ENCODE measurements around the gene ZNF775. TPM values are rescaled to one million over a fixed set of nuclear protein-coding genes. Genes with fewer than 3 reads are reported as not detected.

ZNF775 gene
- total RNA-seq, 2 donors from 2014 or later = 4.2 to 11.5 TPM

DNA sequence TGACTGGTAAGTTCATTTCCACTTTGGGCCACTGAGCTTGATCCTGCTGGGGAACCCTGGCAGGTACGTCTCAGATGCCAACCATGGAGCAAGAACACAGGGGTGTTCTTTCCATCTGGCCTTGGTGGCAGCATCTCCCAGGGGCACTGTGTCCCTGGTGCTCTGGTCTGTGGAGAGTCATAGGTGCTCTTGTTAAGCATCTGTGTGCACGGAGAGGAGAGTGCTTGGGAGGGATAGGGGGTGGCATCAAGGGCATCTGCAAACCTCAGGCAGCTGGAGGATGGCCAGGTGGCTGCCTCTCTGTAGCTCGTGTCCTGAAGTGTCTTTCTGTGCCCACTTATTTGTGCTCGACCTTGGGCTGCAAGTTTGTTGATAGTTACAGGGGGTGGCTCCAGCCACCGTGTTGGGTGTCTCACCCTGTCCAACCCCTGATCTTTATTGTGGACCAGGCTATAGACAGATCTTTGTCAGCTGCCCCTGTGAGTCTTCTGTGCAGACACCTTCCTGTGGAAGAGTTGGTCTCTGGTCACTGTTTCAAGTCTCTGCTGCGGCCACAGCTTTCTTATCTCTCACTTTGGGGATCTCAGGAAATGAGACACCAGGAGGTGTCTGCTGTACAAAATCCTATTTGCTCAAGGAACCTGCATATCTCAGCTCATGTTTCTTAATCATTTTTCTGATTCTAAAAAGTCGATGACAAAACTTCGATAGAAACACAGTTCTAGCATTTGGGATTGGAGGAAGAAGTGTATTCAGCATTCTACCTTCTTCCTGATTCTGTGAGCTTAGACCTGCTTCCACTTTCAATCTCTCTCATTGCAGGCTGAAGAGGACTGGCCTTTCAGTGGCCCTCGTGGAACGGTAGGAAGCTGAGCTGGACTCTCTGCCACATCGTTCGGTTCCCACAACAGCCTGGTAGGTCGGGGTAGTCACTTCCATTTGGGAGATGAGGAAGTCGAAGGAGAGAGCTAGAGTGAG lies 54.1 kb downstream of the ZNF775 start:
- Histone ChIP-seq H3K27me3 (replicated peaks; ENCODE audit: insufficient read depth) (no peaks in the 10 kb centered on the region), H3K27ac (no peak overlapping the region), H3K9me3 (no peaks in the 10 kb centered on the region), H3K4me1 (ENCODE audit: control insufficient read depth in 1 of 2, low read depth in 2 of 2) (no peaks in the 10 kb centered on the region), H3K36me3 (no peaks in the 10 kb centered on the region), H3K4me3 (no peak overlapping the region)
- TF ChIP-seq, protein P1, sequence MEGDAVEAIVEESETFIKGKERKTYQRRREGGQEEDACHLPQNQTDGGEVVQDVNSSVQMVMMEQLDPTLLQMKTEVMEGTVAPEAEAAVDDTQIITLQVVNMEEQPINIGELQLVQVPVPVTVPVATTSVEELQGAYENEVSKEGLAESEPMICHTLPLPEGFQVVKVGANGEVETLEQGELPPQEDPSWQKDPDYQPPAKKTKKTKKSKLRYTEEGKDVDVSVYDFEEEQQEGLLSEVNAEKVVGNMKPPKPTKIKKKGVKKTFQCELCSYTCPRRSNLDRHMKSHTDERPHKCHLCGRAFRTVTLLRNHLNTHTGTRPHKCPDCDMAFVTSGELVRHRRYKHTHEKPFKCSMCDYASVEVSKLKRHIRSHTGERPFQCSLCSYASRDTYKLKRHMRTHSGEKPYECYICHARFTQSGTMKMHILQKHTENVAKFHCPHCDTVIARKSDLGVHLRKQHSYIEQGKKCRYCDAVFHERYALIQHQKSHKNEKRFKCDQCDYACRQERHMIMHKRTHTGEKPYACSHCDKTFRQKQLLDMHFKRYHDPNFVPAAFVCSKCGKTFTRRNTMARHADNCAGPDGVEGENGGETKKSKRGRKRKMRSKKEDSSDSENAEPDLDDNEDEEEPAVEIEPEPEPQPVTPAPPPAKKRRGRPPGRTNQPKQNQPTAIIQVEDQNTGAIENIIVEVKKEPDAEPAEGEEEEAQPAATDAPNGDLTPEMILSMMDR (IDR thresholded peaks at IDR 0.05) = no peak
- DNase-seq (ENCODE audit: low spot score) (no peak), ATAC-seq (ENCODE audit: insufficient number of reproducible peaks, low FRiP score, low read depth) (no peak)

DNA sequence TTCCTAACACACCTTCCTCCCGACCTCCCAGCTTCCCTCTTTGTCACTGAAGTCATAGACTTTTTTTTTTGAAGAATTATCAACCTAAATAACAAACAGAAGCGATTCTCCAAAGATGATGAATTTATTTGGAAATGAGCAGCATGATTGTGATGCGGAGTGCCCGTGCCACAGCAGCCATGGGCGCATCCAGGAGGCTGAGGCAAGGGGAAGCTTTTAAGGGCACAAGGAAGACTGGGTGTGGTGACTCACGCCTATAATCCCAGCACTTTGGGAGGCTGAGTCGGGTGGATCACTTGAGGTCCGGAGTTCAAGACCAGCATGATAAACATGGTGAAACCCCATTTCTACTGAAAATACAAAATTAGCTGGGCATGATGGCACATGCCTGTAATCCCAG lies 55.1 kb downstream of the ZNF775 start:
- H3K4me1 ChIP-seq (ENCODE audit: control insufficient read depth in 1 of 2, low read depth in 2 of 2) = no peaks in the 10 kb centered on the region
- no peaks in the 10 kb centered on the region for H3K9me3 ChIP-seq
- no peak overlapping the region for H3K27ac ChIP-seq
- H3K36me3 ChIP-seq = no peaks in the 10 kb centered on the region
- TF ChIP-seq, protein P1 (IDR thresholded peaks at IDR 0.05) = no peak
- H3K27me3 ChIP-seq (replicated peaks; ENCODE audit: insufficient read depth) = no peaks in the 10 kb centered on the region
- ATAC-seq (ENCODE audit: insufficient number of reproducible peaks, low FRiP score, low read depth) = no peak
- no peak for DNase-seq (ENCODE audit: low spot score)
- no peak overlapping the region for H3K4me3 ChIP-seq

DNA sequence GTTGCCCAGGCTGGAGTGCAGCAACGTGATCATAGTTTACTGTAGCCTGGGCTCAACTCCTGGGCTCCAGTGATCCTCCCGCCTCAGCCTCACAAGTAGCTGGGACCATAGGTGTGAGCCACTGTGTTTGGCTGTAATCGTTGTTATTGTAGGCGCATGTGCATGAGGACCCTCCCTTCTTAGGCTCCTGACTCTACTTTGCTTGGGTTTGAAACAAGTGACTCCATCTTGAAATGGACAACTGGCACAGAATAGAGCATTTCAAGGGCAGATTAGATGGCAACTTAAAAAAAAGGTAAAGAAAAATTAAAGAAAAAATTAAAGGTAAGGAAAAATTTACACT lies 55.9 kb downstream of the ZNF775 start:
- Histone ChIP-seq H3K4me1 (ENCODE audit: control insufficient read depth in 1 of 2, low read depth in 2 of 2) (no peaks in the 10 kb centered on the region), H3K27me3 (replicated peaks; ENCODE audit: insufficient read depth) (no peaks in the 10 kb centered on the region), H3K9me3 (no peaks in the 10 kb centered on the region), H3K27ac (no peak overlapping the region), H3K4me3 (no peak overlapping the region), H3K36me3 (no peaks in the 10 kb centered on the region)
- TF ChIP-seq, protein P1 (IDR thresholded peaks at IDR 0.05) = no peak
- no peak for DNase-seq (ENCODE audit: low spot score)
- no peak for ATAC-seq (ENCODE audit: insufficient number of reproducible peaks, low FRiP score, low read depth)

DNA sequence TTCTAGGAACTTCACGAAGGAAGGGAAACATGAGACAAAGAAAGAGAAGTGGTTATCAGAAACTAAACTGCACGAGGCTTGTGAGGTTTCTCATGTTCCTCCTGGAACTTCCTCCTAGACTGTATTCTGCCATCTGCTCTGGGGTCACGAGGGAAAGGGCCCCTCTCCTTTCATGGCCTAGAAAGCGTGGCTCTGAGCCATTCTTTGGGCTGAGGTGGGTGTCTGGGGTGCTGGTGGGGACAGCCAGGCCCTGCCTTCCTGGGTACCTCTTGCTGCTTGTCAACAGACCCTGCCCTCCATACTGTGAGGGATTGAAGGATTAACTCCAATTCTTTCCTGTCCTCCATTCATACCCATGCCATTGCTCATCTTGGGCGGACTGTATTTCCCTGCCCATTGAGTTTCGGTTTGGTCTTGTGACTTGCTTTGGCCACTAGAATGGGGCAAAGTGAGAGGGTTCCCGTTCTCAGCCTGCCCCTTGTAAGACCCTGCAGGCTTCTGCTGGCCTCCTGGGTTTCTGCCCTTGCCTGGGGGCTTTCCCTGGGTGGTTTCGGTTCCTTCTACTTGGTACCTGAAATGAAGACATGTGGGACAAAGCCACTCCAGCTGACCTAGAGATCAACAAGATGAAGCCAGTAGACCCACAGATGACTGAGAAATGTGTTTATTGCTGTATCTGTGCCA lies 56.4 kb downstream of the ZNF775 start:
- Histone ChIP-seq H3K4me1 (ENCODE audit: control insufficient read depth in 1 of 2, low read depth in 2 of 2) (no peaks in the 10 kb centered on the region), H3K4me3 (no peak overlapping the region), H3K27ac (no peak overlapping the region), H3K27me3 (replicated peaks; ENCODE audit: insufficient read depth) (no peaks in the 10 kb centered on the region), H3K9me3 (no peaks in the 10 kb centered on the region), H3K36me3 (no peaks in the 10 kb centered on the region)
- TF ChIP-seq, protein P1 (IDR thresholded peaks at IDR 0.05) = no peak
- ATAC-seq (ENCODE audit: insufficient number of reproducible peaks, low FRiP score, low read depth) (no peak), DNase-seq (ENCODE audit: low spot score) (no peak)

DNA sequence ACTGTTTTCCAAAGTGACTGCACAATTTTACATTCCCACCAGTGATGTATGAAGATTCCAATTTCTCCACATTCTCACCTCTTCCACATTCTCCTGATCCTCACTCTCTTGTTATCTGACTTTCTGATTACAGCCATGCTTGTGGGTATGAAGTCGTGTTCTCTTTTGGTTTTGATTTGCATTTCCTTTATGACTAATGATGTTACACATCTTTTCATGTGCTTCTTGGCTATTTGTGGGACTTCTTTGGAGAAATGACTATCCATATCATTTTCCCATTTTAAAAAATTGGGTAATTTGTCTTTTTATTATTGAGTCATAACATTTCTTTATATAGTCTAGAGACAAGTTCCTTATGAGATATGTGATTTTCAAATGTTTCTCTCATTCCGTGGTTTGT lies 60.8 kb downstream of the ZNF775 start:
- Histone ChIP-seq H3K36me3 (no peaks in the 10 kb centered on the region), H3K4me1 (ENCODE audit: control insufficient read depth in 1 of 2, low read depth in 2 of 2) (no peaks in the 10 kb centered on the region), H3K27ac (no peak overlapping the region), H3K4me3 (no peak overlapping the region), H3K9me3 (peaks cover 8% of the 10 kb centered on the region), H3K27me3 (replicated peaks; ENCODE audit: insufficient read depth) (no peaks in the 10 kb centered on the region)
- TF ChIP-seq, protein P1 (IDR thresholded peaks at IDR 0.05) = no peak
- ATAC-seq (ENCODE audit: insufficient number of reproducible peaks, low FRiP score, low read depth) = no peak
- no peak for DNase-seq (ENCODE audit: low spot score)
